GM18951 (cell line): ENCODE data around the gene ROBO1.
A peak's percentile ranks its signal among the peaks of the same experiment; 100 is the strongest.

Source experiments
- POLR2A ChIP-seq: IDR thresholded peaks from 4 replicates; pipeline ENCODE4 v1.6.1; 2011; ENCODE audit warnings: mild to moderate bottlenecking; ENCODE audit not compliant: insufficient read length, insufficient read depth; ENCODE audit errors: extremely low read depth
- in situ Hi-C: fragments of 300-500 bp; cut with MboI; formaldehyde crosslinking; loops from one replicate; pipeline ENCODE4 v1.12.0; 2022; ENCODE audit warnings: low sequenced_read_pairs, mixed read lengths, inconsistent platforms; ENCODE audit not compliant: unreplicated experiment

Gene ROBO1

DNA sequence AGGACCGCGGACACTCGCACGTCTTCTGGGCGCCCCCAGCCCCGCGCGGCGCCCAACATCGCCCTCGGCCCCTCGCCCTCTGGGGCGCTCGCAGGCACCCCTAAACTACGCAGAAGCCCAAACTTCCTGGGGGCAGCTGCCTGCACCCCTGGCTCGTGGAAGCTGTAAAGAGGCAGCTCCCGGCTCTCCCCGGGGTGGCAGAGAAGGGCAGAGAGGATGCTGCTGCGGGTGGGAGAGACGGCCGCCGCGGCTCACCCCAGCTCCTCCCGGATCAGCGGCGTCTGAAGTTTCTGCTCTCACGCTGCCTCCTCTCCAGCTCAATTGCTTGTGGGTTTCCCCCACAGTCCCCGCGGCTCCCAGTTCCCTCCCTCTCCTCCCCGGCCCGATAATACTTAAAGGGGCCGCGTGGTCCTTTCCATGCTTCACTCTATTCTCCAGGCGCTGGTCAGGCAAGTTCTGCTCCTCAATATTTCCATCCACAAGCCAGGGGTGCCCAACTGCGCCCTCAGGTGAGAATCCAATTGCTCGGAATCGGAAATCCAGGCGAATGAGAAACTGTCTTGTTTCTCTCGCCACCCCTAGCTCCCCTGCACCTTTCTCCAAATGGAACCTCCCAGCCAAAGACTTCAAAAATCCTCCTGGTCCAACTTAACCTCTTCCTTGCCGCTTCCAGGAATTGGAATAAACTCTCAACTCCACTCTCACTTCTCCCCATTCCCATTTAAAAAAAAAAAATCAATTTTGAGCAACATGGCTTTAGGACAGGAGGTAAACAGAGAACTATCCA, 748.5 kb downstream of the ROBO1 start:
- peak; percentile 40 for TF ChIP-seq POLR2A
- in situ Hi-C loops, result no loop called here

DNA sequence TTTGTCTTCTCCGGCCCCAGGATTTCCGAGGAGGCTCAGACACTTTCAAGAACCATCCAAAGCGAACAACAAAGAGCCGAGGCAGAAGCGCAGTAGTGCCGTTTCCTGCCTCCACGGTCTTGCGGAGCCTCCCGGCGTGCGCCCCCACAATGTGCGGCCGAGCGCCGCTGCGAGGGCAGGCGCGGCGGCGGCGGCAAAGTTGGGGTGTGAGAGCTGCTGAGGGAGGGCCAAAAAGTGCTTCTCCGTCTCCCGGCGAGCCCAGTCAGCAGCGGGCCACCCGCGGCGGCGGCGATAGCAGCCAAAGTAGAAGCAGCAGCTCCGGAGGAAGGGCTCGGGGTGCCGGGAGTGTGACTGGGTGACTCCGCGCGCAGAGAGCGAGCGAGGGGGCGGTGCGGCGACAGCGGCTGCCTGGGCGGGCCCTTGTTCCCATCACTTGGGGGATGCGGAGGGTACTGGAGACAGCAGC, 749.1 kb downstream of the ROBO1 start:
- TF ChIP-seq POLR2A, result no peak
- in situ Hi-C loops, result no loop called here

DNA sequence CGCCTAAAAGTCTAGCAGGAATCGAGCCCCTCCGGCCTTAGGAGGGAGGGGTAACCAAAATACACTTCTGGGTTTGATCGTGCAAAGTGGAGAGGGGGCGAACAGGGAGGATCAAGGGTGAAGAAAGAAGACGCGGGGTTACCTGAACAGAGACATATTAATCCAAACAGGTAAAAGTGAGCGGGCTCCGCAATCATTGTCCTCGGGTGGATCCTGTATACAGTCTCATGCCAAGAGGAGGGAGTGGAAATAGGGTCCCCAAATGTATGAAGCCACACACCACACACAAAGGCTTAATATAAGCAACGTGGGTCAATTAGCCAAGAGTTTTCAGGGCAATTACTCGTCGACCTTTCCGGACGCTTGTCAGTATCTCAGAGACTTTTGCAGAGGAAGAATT, 749.5 kb downstream of the ROBO1 start:
- TF ChIP-seq POLR2A, result no peak
- in situ Hi-C loops, result no loop called here

DNA sequence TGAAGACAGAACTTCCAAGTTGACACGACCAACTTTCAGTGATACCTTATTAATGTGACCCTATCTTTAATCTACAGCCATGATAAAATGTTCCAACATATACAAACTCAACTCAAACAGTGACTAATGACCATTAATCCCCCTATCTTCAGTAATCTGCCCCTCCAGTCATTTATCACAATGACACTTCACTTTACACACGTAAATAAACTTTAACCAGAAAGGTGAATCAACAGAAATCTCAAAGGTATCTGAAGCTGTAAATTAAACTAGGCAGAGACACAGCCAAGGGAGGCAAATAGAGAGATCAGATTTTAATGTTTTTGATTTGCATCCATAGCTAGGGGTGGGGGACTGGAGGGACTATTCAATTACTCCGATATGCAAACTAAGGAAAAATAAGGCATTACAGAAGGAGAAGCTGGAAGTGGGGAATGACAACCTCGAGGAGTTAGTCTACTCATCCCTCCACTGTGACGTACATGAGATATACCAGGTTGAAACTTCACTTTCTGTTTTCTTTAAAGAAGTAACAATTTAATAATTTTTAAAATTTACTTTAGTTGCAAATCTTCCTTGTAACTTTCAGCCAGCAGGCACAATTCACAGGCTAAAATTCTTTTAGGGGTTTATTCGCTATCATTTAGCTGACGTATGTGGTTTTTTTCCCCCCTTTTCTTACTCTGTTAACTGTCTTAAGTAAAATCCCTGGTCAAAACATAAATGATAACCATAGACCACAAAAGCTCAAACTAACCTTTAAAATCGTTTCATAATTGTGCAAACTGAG, 751.0 kb downstream of the ROBO1 start:
- in situ Hi-C loops, result no loop called here
- no peak for TF ChIP-seq POLR2A

DNA sequence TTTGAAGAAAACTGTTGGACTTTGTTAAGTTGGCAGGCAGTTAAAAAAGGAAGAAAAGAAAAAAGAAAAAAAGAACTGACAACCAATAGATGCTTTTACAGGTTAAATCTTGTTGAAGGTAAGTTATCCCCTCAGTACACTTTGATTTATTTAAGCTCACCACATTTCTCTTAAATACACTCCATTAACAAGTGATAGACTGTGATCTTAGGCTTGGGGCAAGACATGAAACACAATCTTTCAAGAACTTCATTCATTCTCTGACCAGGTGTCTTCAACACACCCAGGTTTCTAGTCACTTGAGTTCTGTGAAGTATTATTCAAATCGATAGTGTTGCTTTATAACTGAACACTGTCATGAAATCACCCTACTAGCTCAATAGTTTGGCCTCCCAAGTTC, 751.9 kb downstream of the ROBO1 start:
- in situ Hi-C loops, result no loop called here
- TF ChIP-seq POLR2A, result no peak

DNA sequence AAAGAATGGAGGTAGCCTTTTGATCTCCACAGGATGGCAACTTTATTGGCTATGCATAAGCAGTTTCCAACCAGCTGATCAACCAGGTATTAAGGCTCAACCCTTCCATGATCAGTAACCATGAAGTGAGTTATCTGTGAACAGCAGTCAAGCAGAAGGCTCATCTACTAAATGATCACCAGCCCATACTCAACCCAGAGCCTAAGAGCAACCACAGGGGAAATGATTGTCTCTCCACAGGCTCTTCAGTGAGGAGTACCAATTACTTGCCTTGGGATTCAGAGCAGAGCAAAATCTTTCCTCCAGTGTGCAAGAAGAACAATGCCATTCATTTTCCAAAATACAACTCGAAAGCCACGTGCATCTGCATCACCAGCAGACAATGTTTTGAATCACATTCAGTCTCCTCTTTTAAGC, 754.8 kb downstream of the ROBO1 start:
- in situ Hi-C loops, result no loop called here
- no peak for TF ChIP-seq POLR2A

DNA sequence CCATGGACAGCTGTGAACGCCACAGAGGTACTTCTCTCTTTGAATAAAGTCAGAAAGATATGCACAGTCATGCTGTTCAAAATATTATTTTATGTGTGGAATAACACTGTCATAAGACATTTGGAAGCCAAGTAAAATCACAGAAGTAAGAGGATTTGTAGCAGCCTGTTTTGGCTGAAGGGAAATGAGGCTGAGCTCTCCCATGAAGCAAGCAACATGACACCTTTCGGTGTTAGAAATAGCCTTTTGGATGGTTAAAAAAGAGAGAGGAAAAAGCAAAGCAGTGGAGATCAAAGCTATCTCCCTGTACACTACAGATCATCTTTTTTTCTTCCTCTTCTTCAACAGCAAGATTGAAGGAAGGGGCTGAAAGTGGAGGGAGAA, 755.3 kb downstream of the ROBO1 start:
- TF ChIP-seq POLR2A, result no peak
- in situ Hi-C loops, result no loop called here

DNA sequence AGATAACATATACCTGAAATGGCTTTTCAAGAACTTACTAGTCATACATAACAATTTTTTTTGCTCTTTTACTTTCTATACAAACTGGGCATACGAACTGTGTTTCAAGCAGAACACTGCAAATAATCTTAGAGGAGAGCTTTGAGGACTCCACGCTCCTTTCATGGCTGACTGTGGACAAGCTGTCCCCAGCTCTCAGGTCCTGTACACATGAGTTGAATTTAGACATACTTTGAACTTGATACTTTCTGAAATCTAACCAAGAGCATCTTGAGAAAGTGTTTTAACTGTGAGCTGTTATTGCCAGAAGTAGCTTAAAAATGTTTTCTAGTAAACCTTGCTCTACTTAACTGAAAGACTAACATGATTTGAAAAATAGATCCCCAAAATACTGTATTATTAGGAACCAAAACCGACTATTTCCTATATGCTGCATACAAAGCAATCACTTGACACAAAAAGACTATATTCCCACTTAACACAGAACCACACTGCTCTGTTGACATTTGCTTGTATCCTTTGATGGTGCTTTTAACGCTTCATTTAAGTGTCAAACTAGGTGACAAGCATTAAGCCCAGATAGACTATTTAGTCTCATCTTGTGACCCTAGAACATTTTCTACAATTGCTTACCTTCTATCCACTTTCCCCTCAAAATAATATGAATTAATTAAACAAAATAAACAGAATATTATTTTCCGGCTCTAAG, 755.8 kb downstream of the ROBO1 start:
- no peak for TF ChIP-seq POLR2A
- in situ Hi-C loops, result no loop called here

DNA sequence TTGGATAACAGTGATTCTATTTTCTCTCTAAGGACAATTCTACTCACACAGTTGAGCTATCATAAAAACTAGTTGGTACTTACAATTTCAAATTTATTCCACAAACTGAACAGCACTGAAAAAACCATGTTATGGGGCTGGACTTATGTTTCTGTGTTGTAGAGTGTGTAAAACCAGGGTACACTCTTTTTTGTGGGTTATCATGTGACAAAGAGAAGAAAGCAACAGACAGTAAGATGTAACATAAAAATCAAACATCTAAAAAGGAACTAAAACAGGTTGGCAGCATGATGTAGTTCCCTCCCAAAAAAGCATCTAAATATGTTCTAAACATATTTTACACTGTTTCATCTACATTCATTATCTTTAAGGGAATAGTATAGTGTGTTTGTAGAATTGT, 757.9 kb downstream of the ROBO1 start:
- in situ Hi-C loops, result no loop called here
- no peak for TF ChIP-seq POLR2A

DNA sequence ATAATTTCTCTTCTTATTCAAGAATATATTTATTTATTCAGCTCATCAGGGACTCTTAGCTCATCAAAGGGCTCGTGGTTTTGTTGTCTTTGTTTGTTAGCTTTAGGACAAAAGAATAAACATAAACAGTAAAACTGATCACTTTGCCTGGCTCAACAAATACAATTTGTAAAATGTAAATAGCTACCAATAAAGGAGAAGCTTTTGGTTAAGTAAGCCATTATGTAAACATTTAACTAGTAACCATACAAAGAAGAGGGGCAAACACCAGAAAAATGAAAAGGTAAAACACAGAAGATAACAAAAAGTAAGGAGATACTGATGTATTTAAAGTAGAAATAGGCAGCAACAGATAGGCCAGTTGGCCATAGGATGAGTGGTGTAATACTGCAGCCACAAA, 761.7 kb downstream of the ROBO1 start:
- in situ Hi-C loops, result no loop called here
- TF ChIP-seq POLR2A, result no peak

DNA sequence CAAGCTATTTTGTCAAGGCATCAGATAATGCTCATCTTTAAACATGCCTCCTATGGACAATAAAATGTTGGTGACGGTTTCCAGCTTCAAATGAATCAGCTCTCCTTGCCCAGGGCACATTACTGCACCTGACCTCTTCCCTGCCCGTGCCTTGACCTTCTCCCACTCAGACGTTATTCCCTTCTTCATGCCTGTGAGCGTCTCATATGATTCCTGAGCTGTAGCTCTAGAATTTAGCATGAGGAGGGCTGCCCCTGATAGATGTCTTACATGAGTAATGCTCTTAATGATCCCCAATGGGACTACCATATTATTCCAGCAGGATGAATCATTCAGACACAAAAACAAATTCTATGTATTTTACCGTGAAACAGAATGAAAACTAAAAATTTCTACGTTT, 762.7 kb downstream of the ROBO1 start:
- in situ Hi-C loops, result no loop called here
- no peak for TF ChIP-seq POLR2A

DNA sequence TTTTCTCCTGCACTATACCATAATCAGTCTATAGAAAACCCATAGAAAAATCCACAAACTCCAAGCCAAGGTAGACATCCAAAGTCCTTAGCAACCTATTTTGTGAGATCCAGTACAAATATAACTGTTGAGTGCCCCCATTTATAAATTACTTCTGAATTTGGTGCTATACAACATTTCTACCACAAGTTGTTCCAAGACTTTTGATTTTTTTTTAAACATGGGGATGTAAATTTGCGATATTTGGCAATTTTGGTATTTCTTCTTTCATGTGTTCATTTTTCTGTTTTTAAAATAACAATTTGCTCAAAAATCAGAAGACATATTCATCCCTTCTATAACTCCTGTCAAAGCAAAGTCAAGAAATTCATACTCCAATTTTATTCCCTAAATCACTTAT, 763.8 kb downstream of the ROBO1 start:
- no peak for TF ChIP-seq POLR2A
- in situ Hi-C loops, result no loop called here
